ENCODE results near the gene STK10. TPM values are rescaled to one million over a fixed set of nuclear protein-coding genes. Genes with fewer than 3 reads are reported as not detected.
"Not testable (repeated sequence)": the region's sequence is repeated elsewhere in the genome, so short reads cannot be mapped to it uniquely, and the experiment has no call there.

STK10 gene
- polyA plus RNA-seq, 4 donors, result 13.6 to 18.5 (median 16.3) TPM

GRCh38 chr5:172029876-172030275, 158.1 kb downstream of the STK10 start:
- DNase-seq (ENCODE audit: low read depth in 4 of 4, low spot score in 3 of 4), result no peak

- DNase-seq (ENCODE audit: low read depth in 4 of 4, low spot score in 3 of 4), result no peak
Measured at GRCh38 chr5:172028167-172028566, 159.9 kb downstream of the STK10 start.

- not testable (repeated sequence) for DNase-seq (ENCODE audit: low read depth in 4 of 4, low spot score in 3 of 4)
Measured at GRCh38 chr5:172020110-172020786, 167.8 kb downstream of the STK10 start.

- DNase-seq (ENCODE audit: low read depth in 4 of 4, low spot score in 3 of 4), result no peak
Measured at GRCh38 chr5:172015346-172015745, 172.7 kb downstream of the STK10 start.

- DNase-seq (ENCODE audit: low read depth in 4 of 4, low spot score in 3 of 4), result no peak
Measured at GRCh38 chr5:172010278-172010677, 177.7 kb downstream of the STK10 start.

- DNase-seq (ENCODE audit: low read depth in 4 of 4, low spot score in 3 of 4), result no peak
Measured at GRCh38 chr5:172009536-172010270, 178.3 kb downstream of the STK10 start.

GRCh38 chr5:172008689-172009141, 179.3 kb downstream of the STK10 start:
- no peak for DNase-seq (ENCODE audit: low read depth in 4 of 4, low spot score in 3 of 4)

GRCh38 chr5:172008111-172008455, 179.9 kb downstream of the STK10 start:
- no peak for DNase-seq (ENCODE audit: low read depth in 4 of 4, low spot score in 3 of 4)

GRCh38 chr5:172007175-172008110, 180.6 kb downstream of the STK10 start:
- no peak for DNase-seq (ENCODE audit: low read depth in 4 of 4, low spot score in 3 of 4)

- DNase-seq (ENCODE audit: low read depth in 4 of 4, low spot score in 3 of 4), result peak; percentile 93 to 94 (median 94)
Measured at GRCh38 chr5:172006321-172007174, 181.5 kb downstream of the STK10 start, which contains the start of gene FBXW11. Gene FBXW11 (minus strand): TSS chr5:172006638. CDS start chr5:172006502, 136 bp downstream.

- DNase-seq (ENCODE audit: low read depth in 4 of 4, low spot score in 3 of 4), result peak in 1 of 4 donors; percentile 29
Measured at GRCh38 chr5:172005708-172006320, 182.2 kb downstream of the STK10 start.

- no peak for DNase-seq (ENCODE audit: low read depth in 4 of 4, low spot score in 3 of 4)
Measured at GRCh38 chr5:172004824-172005237, 183.2 kb downstream of the STK10 start.

GRCh38 chr5:172003746-172004145, 184.3 kb downstream of the STK10 start:
- no peak for DNase-seq (ENCODE audit: low read depth in 4 of 4, low spot score in 3 of 4)

- no peak for DNase-seq (ENCODE audit: low read depth in 4 of 4, low spot score in 3 of 4)
Measured at GRCh38 chr5:172002840-172003512, 185.0 kb downstream of the STK10 start.

GRCh38 chr5:172002310-172002709, 185.7 kb downstream of the STK10 start:
- DNase-seq (ENCODE audit: low read depth in 4 of 4, low spot score in 3 of 4), result no peak

- DNase-seq (ENCODE audit: low read depth in 4 of 4, low spot score in 3 of 4), result no peak
Measured at GRCh38 chr5:171999877-172000276, 188.1 kb downstream of the STK10 start.

GRCh38 chr5:171999100-171999499, 188.9 kb downstream of the STK10 start:
- DNase-seq (ENCODE audit: low read depth in 4 of 4, low spot score in 3 of 4), result no peak

- no peak for DNase-seq (ENCODE audit: low read depth in 4 of 4, low spot score in 3 of 4)
Measured at GRCh38 chr5:171997011-171997410, 191.0 kb downstream of the STK10 start.

GRCh38 chr5:171992813-171993212, 195.2 kb downstream of the STK10 start:
- DNase-seq (ENCODE audit: low read depth in 4 of 4, low spot score in 3 of 4), result no peak

All from left renal pelvis (tissue), 4 donors.